Muscle of back (tissue), 11 donors: Measurements from ENCODE around the gene DHODH. TPM values are rescaled to one million over a fixed set of nuclear protein-coding genes. Genes with fewer than 3 reads are reported as not detected.

ENCODE experiments used
- DNase-seq, 3 donors: peaks; one replicate each; pipeline versions ENCODE4 v3.0.0 to v3.0.0-alpha.2; 2013
- polyA plus RNA-seq, 10 donors: library from polyadenylated mRNA; unstranded; fragments of 120-200 nt; gene quantifications; one replicate each; pipeline ENCODE4 v1.2.1, GENCODE V29; 2013; ENCODE audit not compliant: insufficient read length in 10 of 10

Gene DHODH
- polyA plus RNA-seq, 10 donors: 6.6 to 13.3 (median 9.9) TPM

GRCh38 chr16:72013389-72013788 is 4.8 kb downstream of the DHODH start:
- DNase-seq: no peak

GRCh38 chr16:72013888-72014581 is 5.5 kb downstream of the DHODH start:
- no peak for DNase-seq

GRCh38 chr16:72014675-72015074 is 6.1 kb downstream of the DHODH start:
- DNase-seq: no peak

- DNase-seq: no peak
Observed at GRCh38 chr16:72015124-72015523, 6.6 kb downstream of the DHODH start.

GRCh38 chr16:72018470-72018869 is 9.9 kb downstream of the DHODH start:
- DNase-seq: no peak

- no peak for DNase-seq
Observed at GRCh38 chr16:72021043-72021442, 12.5 kb downstream of the DHODH start.

- no peak for DNase-seq
Observed at GRCh38 chr16:72022127-72022526, 13.6 kb downstream of the DHODH start.

- no peak for DNase-seq
Observed at GRCh38 chr16:72023962-72024361, 15.4 kb downstream of the DHODH start.

- no peak for DNase-seq
Observed at GRCh38 chr16:72024862-72025382, 16.4 kb downstream of the DHODH start.

GRCh38 chr16:72025404-72026114 is 17.0 kb downstream of the DHODH start:
- DNase-seq: no peak

- no peak for DNase-seq
Observed at GRCh38 chr16:72027669-72028378, 19.3 kb downstream of the DHODH start.

GRCh38 chr16:72029567-72030271 is 21.2 kb downstream of the DHODH start:
- DNase-seq: no peak

- DNase-seq: no peak
Observed at GRCh38 chr16:72033437-72033836, 24.9 kb downstream of the DHODH start.

GRCh38 chr16:72036098-72036497 is 27.6 kb downstream of the DHODH start:
- no peak for DNase-seq

GRCh38 chr16:72042157-72042660 is 33.7 kb downstream of the DHODH start:
- peak in 2 of 3 donors; percentile 14 to 17 for DNase-seq

GRCh38 chr16:72043058-72043457 is 34.5 kb downstream of the DHODH start:
- DNase-seq: no peak

- no peak for DNase-seq
Observed at GRCh38 chr16:72043539-72043938, 35.0 kb downstream of the DHODH start.

- no peak for DNase-seq
Observed at GRCh38 chr16:72044296-72044695, 35.8 kb downstream of the DHODH start.

- DNase-seq: no peak
Observed at GRCh38 chr16:72044825-72045359, 36.3 kb downstream of the DHODH start.

- no peak for DNase-seq
Observed at GRCh38 chr16:72049110-72049509, 40.6 kb downstream of the DHODH start.

GRCh38 chr16:72050769-72051464 is 42.4 kb downstream of the DHODH start:
- DNase-seq: no peak
